Natural killer cell treated with Interleukin-12 subunit alpha and Interleukin-12 subunit beta and Interleukin-15 and Interleukin-18, amount 100 ng/mL, for 72 hours (primary cell): ENCODE data around the gene RHOA. TPM values are rescaled to one million over a fixed set of nuclear protein-coding genes. Genes with fewer than 3 reads are reported as not detected.
"Not testable (repeated sequence)": the region's sequence is repeated elsewhere in the genome, so short reads cannot be mapped to it uniquely, and the experiment has no call there.

ENCODE experiments used
- ATAC-seq, 2 donors: fragments of 150-1000 bp; cut with Tn5 transposase in 1 of 2; sonication (Bioruptor Pico), chemical (Tn5 transposase) in 1 of 2; 2 replicates each; pipeline ENCODE4 v1.10.0; 2021
- DNase-seq: peaks from one replicate; pipeline ENCODE4 v3.0.0; 2022; ENCODE audit warnings: low spot score
- H3K27ac Mint-ChIP-seq, 2 donors: 1 replicate in 1 of 2; 2 replicates in 1 of 2; pipeline ENCODE4 v1.8.0; 2022; ENCODE audit warnings: mixed read lengths in 2 of 2, mild to moderate bottlenecking in 1 of 2, moderate library complexity in 1 of 2
- H3K27me3 Mint-ChIP-seq, 2 donors: 1 replicate in 1 of 2; 2 replicates in 1 of 2; pipeline ENCODE4 v1.8.0; 2022; ENCODE audit warnings: mixed read lengths in 2 of 2
- H3K36me3 Mint-ChIP-seq: one replicate; pipeline ENCODE4 v1.8.0; 2022; ENCODE audit warnings: mixed read lengths
- H3K4me1 Mint-ChIP-seq, 2 donors: 1 replicate in 1 of 2; 2 replicates in 1 of 2; pipeline ENCODE4 v1.8.0; 2022; ENCODE audit warnings: low read depth in 2 of 2, mixed read lengths in 2 of 2, mild to moderate bottlenecking in 1 of 2
- H3K4me3 Mint-ChIP-seq: one replicate; pipeline ENCODE4 v1.8.0; 2022; ENCODE audit warnings: mixed read lengths
- H3K9me3 Mint-ChIP-seq: 2 replicates; pipeline ENCODE4 v1.8.0; 2022; ENCODE audit warnings: mixed read lengths
- total RNA-seq, 2 donors: library from RNA; stranded (reverse); gene quantifications; one replicate each; pipeline ENCODE4 v1.2.3, GENCODE V29; 2022

Gene RHOA
- total RNA-seq, 2 donors from 2014 or later: 436 to 448 TPM

DNA sequence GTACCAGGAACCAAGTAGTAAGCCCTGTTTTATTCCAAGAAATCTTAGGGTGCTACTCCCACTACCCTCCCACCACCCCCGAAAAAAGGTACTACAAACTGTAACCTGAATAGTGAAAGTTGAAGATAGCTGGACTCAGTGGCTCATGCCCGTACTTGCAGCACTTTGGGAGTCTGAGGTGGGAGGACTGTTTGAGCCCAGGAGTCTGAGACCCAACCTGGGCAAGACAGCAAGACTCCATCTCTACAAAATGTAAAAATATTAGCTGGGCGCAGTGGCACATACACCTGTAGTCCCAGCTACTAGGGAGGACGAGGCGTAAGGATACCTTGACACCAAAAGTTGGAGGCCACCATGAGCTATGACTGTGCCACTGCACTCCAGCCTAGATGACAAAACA, 7.9 kb downstream of the RHOA start:
- no peak overlapping the region for H3K4me3 Mint-ChIP-seq
- no peak for DNase-seq
- no peaks in the 10 kb centered on the region for H3K36me3 Mint-ChIP-seq
- H3K27me3 Mint-ChIP-seq: no peaks in the 10 kb centered on the region
- H3K9me3 Mint-ChIP-seq: no peaks in the 10 kb centered on the region
- H3K27ac Mint-ChIP-seq: no peak overlapping the region
- peaks cover 37 to 51% of the 10 kb centered on the region in 2 donors for H3K4me1 Mint-ChIP-seq
- no peak for ATAC-seq

DNA sequence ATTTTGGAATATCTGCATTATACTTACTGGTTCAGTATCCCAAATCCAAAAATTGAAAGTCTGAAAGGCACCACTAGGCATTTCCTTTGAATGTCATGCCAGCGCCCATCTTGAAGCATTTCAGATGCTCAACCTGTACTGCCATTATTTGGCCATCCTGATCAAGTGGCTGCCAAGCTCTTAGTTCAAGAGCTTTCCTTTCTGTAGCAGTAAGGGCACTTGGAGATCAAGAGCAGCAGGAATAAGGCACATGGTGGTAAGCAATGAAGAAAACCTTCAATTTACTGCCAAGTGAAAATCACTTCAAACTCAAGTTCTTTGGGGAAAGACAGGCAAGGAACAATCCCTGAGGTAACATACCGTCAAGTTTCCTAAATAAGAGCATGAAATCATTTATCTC, 10.0 kb downstream of the RHOA start:
- Mint-ChIP-seq H3K4me1 (peaks cover 45 to 49% of the 10 kb centered on the region in 2 donors), H3K27ac (no peak overlapping the region)

DNA sequence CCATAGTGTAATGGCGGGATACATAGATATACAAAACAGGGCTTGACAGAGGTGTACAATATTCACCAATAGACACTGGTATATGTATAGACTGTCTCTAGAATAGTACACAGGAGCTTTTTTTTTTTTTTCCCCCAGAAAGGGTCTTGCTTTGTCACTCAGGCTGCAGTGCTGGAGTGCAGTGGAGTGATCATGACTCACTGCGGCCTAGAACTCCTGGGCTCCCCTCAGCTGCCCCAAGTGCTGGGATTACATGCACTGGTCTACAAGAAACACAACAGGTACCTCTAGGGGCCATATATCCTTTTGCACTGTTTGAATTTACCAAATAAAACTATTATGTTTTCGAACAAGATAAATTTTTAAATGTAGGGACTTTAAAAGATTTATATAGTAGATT, 12.3 kb downstream of the RHOA start:
- peaks cover 7% of the 10 kb centered on the region for H3K36me3 Mint-ChIP-seq
- peak overlapping the region; percentile 65 to 87 for H3K27ac Mint-ChIP-seq

More for the DNA sequence above, 10.0 kb downstream of the RHOA start:
- H3K9me3 Mint-ChIP-seq: no peaks in the 10 kb centered on the region
- no peak for DNase-seq
- no peak for ATAC-seq
- no peak overlapping the region for H3K4me3 Mint-ChIP-seq
- no peaks in the 10 kb centered on the region for H3K36me3 Mint-ChIP-seq
- H3K27me3 Mint-ChIP-seq: no peaks in the 10 kb centered on the region

DNA sequence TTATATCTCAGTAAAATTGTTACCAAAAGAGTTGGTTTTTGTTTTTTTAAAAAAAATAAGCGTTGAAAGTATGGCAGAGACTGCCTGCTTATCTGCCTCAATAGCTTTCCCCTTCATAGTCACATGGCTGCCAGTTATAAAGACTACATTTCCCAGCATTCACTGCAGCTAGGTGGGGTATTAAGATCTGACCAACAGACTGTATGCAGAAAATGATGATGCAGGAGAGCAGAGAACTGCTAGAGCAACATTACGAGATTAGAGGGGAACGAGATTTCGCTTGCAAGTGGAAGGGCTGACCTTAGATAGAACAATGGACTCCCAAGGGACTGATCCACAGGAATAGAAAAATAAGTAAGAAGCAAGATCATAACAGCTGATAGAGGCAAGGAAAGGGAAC, 14.3 kb downstream of the RHOA start:
- no peaks in the 10 kb centered on the region for H3K27me3 Mint-ChIP-seq
- H3K4me1 Mint-ChIP-seq: peaks cover 58 to 62% of the 10 kb centered on the region in 2 donors
- no peaks in the 10 kb centered on the region for H3K9me3 Mint-ChIP-seq
- H3K4me3 Mint-ChIP-seq: peak overlapping the region; percentile 33
- H3K36me3 Mint-ChIP-seq: peaks cover 7% of the 10 kb centered on the region
- DNase-seq (no peak), ATAC-seq (peak in 1 of 2 donors; percentile 51)
- peak overlapping the region in 1 of 2 donors; percentile 17 for H3K27ac Mint-ChIP-seq

More for the DNA sequence above, 12.3 kb downstream of the RHOA start:
- H3K4me3 Mint-ChIP-seq: no peak overlapping the region
- ATAC-seq: no peak
- H3K9me3 Mint-ChIP-seq: no peaks in the 10 kb centered on the region
- H3K4me1 Mint-ChIP-seq: peaks cover 48 to 49% of the 10 kb centered on the region in 2 donors
- DNase-seq: no peak
- H3K27me3 Mint-ChIP-seq: no peaks in the 10 kb centered on the region

DNA sequence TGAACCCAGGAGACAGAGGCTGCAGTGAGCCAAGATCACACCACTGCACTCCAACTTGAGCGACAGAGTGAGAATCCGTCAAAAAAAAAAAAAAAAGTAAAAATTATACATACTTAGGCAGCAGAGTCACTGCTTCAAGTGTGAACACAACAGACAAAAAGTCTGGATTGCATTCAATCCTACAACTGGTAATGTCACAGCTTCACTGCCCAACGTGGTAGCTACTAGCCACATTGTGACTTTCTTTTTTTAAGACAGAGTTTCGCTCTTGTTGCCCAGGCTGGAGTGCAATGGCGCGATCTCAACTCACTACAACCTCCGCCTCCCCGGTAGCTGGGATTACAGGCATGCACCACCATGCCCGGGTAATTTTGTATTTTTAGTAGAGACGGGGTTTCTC, 20.5 kb downstream of the RHOA start:
- H3K27ac Mint-ChIP-seq, H3K4me3 Mint-ChIP-seq, H3K9me3 Mint-ChIP-seq, H3K36me3 Mint-ChIP-seq, DNase-seq, H3K27me3 Mint-ChIP-seq: not testable (repeated sequence)
- peak in 1 of 2 donors; percentile 70 for ATAC-seq
- H3K4me1 Mint-ChIP-seq: peaks cover 44 to 47% of the 10 kb centered on the region in 2 donors

DNA sequence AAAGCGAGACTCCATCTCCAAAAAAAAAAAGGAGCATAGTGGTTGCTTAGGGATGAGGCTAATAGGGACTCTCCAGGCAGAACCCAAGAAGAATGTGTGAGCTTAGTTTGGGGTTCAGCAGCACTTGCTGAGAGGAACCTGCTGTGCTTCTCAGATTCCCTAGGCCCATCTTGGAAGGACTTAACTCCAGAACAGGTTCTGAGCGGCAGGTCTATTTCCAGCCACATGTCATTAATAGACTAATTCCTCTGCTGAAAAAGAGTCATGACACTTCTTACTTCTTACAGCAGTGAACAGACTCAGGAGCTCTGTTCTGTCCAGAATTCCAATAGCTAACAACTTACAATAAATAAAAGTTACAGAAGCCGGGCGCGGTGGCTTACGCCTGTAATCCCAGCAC, 22.5 kb downstream of the RHOA start:
- no peak for ATAC-seq
- H3K27ac Mint-ChIP-seq: peak overlapping the region in 1 of 2 donors; percentile 77
- H3K36me3 Mint-ChIP-seq: no peaks in the 10 kb centered on the region
- H3K4me1 Mint-ChIP-seq: peaks cover 39 to 41% of the 10 kb centered on the region in 2 donors
- H3K4me3 Mint-ChIP-seq: no peak overlapping the region
- H3K9me3 Mint-ChIP-seq: no peaks in the 10 kb centered on the region
- no peaks in the 10 kb centered on the region for H3K27me3 Mint-ChIP-seq
- DNase-seq: no peak

DNA sequence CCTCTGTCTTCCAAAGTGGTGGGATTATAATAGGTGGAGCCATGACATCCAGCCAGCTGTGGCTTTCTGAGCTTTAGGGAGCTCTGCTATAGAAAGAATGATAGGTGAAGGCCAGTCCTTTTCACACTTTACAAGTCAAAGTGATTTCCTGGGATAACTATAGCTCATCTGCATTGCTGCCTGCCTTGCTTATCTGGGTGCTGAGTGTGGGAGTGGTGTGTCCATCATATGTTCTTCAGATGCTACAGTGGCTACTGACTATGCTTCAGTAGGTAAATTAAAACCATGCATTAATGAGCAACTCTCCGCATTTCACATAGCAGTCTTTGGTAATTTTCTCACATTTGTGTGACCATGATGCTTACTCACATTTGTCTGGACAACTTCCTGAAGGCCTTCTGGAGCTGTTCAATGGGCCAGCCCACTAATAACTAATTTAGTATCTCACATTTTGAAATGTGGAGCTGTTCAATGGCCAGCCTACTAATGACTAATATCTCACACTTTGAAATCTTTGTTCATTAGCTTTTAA, 23.4 kb downstream of the RHOA start:
- H3K27me3 Mint-ChIP-seq: no peaks in the 10 kb centered on the region
- H3K4me3 Mint-ChIP-seq: no peak overlapping the region
- peak overlapping the region; percentile 20 to 77 for H3K27ac Mint-ChIP-seq
- DNase-seq (no peak), ATAC-seq (peak; percentile 57 to 73)
- H3K9me3 Mint-ChIP-seq: no peaks in the 10 kb centered on the region
- peaks cover 43 to 47% of the 10 kb centered on the region in 2 donors for H3K4me1 Mint-ChIP-seq
- no peaks in the 10 kb centered on the region for H3K36me3 Mint-ChIP-seq

DNA sequence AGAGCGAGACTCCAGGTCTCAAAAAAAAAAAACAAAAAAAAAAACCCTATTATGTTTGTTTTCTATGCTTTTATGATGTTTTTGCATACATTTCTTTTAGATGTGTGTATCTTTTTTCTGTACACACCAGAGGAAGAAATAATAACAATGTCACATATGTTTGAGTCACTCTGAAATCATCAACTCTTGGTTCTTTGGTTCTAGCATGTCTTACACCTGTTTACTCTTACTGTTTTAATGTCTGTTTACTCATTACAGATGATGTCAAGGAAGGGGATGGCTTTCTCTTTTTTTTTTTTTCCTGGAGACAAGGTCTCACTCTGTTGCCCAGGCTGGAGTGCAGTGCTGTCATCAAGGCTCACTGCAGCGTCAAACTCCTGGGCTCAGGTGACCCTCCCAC, 24.1 kb downstream of the RHOA start:
- ATAC-seq (peak in 1 of 2 donors; percentile 27), DNase-seq (no peak)
- H3K27me3 Mint-ChIP-seq: no peaks in the 10 kb centered on the region
- peak overlapping the region; percentile 20 to 77 for H3K27ac Mint-ChIP-seq
- peaks cover 41 to 43% of the 10 kb centered on the region in 2 donors for H3K4me1 Mint-ChIP-seq
- H3K9me3 Mint-ChIP-seq: no peaks in the 10 kb centered on the region
- no peak overlapping the region for H3K4me3 Mint-ChIP-seq
- H3K36me3 Mint-ChIP-seq: no peaks in the 10 kb centered on the region

DNA sequence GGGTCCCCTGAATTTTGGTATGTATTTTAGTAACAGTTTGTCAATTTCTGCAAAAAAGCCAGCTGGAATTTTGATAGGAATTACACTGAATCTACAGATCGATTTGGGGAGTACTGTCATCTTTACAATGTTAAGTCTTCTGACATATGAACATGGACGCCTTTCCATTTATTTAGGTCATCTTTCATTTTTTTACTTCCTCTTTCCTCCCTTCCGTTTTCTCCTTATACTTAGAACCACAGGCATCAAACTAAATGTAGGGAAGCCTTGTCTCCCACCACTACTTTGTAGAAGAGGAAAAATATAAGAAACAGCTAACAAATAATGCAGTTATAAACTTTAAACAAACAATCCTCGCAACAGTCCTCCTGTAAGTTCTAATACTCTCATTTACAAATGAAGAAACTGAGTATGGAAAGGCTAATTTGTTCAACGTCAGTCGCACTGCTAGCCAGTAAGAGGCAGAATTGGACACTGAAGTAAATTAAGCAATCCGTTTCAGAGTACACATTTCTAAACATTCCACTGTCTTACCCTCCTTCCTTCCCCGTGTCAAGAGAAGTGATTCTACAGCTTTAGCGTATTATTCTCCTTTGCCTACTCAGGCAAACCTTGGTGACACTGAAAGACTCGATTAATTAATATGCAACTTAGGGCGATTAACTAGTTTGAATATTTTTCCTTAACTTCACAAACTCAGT, 25.6 kb downstream of the RHOA start:
- no peak for ATAC-seq
- H3K27ac Mint-ChIP-seq: peak overlapping the region; percentile 70 to 84
- H3K4me3 Mint-ChIP-seq: peak overlapping the region; percentile 43
- H3K4me1 Mint-ChIP-seq: peaks cover 39 to 43% of the 10 kb centered on the region in 2 donors
- no peaks in the 10 kb centered on the region for H3K36me3 Mint-ChIP-seq
- H3K9me3 Mint-ChIP-seq: no peaks in the 10 kb centered on the region
- H3K27me3 Mint-ChIP-seq: no peaks in the 10 kb centered on the region
- DNase-seq: no peak

DNA sequence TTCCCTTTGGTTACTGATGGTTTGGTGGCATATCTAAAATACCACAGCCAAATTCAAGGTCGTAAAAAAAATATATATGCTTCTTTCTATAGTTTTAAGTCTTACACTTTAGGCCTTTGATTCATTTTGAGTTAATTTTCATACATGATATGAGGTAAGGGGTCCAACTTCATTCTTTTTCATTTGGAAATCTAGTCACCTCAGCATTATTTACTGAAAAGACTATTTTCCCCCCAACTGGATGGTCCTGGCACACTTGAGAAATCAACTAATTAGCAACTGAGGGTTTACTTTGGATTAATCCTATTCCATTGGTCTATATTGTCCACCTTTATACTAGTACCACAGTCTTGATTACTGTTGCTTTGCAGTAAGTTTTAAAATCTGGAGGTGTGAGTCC, 26.2 kb downstream of the RHOA start:
- H3K9me3 Mint-ChIP-seq: no peaks in the 10 kb centered on the region
- H3K36me3 Mint-ChIP-seq: no peaks in the 10 kb centered on the region
- H3K4me1 Mint-ChIP-seq: peaks cover 39 to 43% of the 10 kb centered on the region in 2 donors
- no peak for DNase-seq
- H3K4me3 Mint-ChIP-seq: no peak overlapping the region
- H3K27ac Mint-ChIP-seq: peak overlapping the region; percentile 70 to 84
- no peak for ATAC-seq
- H3K27me3 Mint-ChIP-seq: no peaks in the 10 kb centered on the region

DNA sequence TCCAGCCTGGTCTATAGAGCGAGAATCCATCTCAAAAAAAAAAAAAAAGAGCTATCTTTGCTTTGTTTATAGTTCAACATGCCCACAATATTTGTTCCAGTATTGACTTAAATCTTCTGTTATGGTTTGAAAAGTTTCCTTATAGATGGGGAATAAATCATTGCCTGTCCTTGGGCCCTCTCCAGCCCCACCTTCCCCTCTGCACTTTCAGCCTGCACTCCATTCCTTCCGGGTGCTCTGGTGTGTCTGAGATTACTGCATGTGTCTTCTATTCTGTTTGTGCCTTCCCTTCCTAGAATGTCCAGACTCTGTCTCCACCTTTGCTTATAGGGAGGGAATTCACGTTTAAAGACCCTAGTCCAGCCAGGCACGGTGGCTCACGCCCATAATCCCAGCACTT, 28.4 kb downstream of the RHOA start:
- no peak for DNase-seq
- Mint-ChIP-seq H3K9me3 (no peaks in the 10 kb centered on the region), H3K27me3 (no peaks in the 10 kb centered on the region), H3K4me1 (peaks cover 45 to 49% of the 10 kb centered on the region in 2 donors), H3K36me3 (peaks cover 3% of the 10 kb centered on the region), H3K4me3 (no peak overlapping the region), H3K27ac (peak overlapping the region; percentile 33 to 36)
- no peak for ATAC-seq

DNA sequence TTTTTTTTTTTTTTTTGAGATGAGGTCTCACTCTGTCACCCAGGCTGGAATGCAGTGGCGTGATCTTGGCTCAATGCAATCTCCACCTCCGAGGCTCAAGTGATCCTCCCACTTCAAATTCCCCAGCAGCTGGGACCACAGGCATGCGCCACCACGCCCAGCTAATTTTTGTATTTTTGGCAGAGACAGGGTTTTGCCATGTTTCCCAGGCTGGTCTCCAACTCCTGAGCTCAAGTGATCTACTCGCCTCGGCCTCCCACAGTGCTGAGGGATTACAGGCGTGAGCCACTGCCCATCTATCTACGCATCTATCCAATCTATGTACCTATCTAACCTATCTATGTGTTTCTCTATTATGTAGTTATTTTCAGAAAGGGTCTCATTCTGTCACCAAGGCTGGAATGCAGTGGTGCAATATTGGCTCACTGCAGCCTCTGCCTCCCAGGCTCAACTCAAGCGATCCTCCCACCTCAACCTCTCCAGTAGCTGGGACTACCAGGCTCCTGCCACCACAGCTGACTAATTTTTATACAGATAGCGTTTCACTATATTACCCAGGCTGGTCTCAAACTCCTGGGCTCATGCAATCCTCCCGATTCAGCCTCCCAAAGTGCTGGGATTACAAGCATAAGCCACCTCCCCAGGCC, 33.4 kb downstream of the RHOA start:
- no peaks in the 10 kb centered on the region for H3K9me3 Mint-ChIP-seq
- DNase-seq (no peak), ATAC-seq (no peak)
- H3K27ac Mint-ChIP-seq: peak overlapping the region; percentile 60 to 73
- peaks cover 8% of the 10 kb centered on the region for H3K36me3 Mint-ChIP-seq
- H3K4me1 Mint-ChIP-seq: peaks cover 33 to 39% of the 10 kb centered on the region in 2 donors
- H3K27me3 Mint-ChIP-seq: no peaks in the 10 kb centered on the region
- H3K4me3 Mint-ChIP-seq: peak overlapping the region; percentile 69

DNA sequence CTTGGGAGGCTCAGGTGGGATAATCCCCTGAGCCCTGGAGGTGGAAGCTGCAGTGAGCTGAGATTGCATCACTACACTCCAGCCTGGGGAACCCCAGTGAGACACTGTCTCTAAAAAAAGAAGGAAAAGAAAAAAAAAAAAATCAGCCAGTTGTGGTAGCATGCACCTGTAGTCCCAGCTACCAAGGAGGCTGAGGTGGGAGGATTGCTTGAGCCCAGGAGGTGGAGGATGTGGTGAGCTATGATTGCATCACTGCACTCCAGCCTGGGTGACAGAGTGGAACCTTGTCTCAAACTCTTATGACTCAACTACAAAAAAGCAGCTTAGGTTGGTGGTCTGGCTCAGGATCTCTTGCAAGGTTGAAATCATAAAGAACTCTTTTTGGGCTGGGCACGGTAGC, 34.3 kb downstream of the RHOA start:
- peak; percentile 92 to 94 for ATAC-seq
- Mint-ChIP-seq H3K36me3 (peaks cover 14% of the 10 kb centered on the region), H3K27ac (peak overlapping the region; percentile 60 to 73), H3K4me3 (peak overlapping the region; percentile 38), H3K4me1 (peaks cover 38% of the 10 kb centered on the region in 2 donors), H3K27me3 (no peaks in the 10 kb centered on the region), H3K9me3 (no peaks in the 10 kb centered on the region)
- peak; percentile 65 for DNase-seq

DNA sequence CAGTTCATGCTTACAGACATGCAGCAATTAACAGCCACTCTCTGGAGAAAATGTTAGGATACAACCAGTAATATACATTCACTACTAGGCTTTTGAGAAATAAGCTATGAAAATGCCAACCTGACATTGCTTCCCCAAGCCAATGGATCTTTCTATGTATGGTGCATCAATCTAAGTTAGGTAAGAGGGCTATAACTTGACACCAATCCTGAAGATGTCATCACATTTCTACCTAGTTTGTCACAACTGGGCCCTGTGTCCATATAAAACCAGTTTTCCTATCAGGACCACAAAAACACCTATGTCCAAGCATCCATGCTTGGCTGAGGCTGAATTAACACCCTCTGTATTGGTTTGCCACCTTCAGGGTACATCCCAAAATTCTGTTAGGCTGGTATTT, 39.8 kb downstream of the RHOA start:
- H3K4me1 Mint-ChIP-seq: peaks cover 31 to 34% of the 10 kb centered on the region in 2 donors
- H3K36me3 Mint-ChIP-seq: peaks cover 16% of the 10 kb centered on the region
- H3K27me3 Mint-ChIP-seq: no peaks in the 10 kb centered on the region
- H3K27ac Mint-ChIP-seq: peak overlapping the region; percentile 39 to 81
- ATAC-seq (no peak), DNase-seq (no peak)
- no peak overlapping the region for H3K4me3 Mint-ChIP-seq
- H3K9me3 Mint-ChIP-seq: no peaks in the 10 kb centered on the region
